22Rv1 (cell line): Measurements from ENCODE around the gene FRK.

Source experiments
- CTCF ChIP-seq: fragments of 450-650 bp; IDR thresholded peaks from 2 replicates; pipeline ENCODE4 v1.5.1; 2017; ENCODE audit warnings: mild to moderate bottlenecking
- ZFX ChIP-seq: fragments of 450-650 bp; IDR thresholded peaks from 2 replicates; pipeline ENCODE4 v1.6.1; 2017; ENCODE audit warnings: antibody characterized with exemption, borderline replicate concordance

- TF ChIP-seq CTCF (no peak), ZFX (no peak)
Observed at GRCh38 chr6:115958958-115959357, 101.7 kb downstream of the FRK start.
